Dedifferentiated amniotic fluid mesenchymal stem cell (primary cell): ENCODE data around the gene TEX264.

Experiments
- DNase-seq: peaks from one replicate; pipeline ENCODE4 v3.0.0-alpha.2; 2016; ENCODE audit errors: extremely low spot score

TEX264 gene

DNA sequence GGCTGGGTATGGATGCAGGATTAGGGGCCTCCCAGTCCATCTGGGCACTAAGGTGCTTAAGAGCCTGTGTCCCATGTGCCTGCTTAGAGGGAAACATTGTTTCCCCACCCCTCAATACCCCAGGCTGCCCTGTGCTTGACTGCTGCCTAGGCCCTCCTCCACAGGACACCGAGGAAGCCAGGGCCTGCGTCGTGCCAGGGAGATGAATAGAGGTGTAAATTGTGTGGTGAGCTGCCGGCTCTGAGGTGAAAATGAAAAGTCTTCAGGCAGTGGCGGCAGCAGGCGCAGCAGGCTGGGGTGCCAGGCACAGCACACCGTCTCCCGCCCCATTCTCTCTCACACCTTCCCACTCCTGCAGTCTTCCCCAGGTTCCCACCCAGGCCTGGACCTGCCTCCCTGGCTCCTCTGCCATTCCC lies 21.9 kb downstream of the TEX264 start:
- no peak for DNase-seq

DNA sequence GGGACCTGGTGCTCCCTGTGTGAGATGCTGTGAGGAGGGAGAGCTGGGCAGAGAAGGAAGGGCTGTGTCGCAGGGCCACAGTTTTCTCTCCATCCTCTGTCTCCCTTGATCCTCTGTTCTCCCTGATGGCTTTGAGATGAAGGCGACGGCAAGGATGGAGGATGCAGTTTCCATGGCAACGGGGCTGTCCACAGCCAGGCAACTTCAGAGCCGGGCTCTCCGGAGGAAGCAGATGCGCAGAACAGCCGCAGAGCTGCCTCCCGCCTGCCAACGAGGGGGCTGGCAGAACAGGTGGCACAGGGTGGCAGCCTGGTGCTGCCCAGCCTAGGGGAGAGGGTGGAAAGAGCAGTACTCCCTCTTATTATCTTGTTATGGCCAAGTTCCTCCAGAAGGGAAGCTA lies 25.9 kb downstream of the TEX264 start:
- DNase-seq = no peak

DNA sequence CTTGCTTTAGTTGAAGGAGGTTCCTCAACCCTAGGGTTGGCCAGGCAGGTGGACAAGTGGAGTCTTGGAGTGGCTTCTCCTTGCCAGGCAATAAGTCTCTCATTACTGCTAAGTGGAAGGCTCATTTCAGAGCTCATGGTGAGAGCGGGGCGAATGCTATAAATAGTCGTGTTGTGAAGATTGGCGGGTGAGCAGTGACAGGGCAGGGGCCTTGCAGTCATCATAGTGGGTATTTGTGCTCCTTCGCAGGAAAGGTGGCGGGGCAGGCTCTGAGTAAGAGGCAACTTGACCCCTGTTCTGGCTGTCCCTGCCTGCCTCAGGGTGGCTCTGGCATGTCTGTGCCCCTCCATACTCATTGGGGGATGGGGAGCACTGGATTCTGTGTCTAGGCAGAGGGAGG lies 27.2 kb downstream of the TEX264 start:
- no peak for DNase-seq

GRCh38 chr3:51700403-51700802 lies 29.4 kb downstream of the TEX264 start:
- no peak for DNase-seq

DNA sequence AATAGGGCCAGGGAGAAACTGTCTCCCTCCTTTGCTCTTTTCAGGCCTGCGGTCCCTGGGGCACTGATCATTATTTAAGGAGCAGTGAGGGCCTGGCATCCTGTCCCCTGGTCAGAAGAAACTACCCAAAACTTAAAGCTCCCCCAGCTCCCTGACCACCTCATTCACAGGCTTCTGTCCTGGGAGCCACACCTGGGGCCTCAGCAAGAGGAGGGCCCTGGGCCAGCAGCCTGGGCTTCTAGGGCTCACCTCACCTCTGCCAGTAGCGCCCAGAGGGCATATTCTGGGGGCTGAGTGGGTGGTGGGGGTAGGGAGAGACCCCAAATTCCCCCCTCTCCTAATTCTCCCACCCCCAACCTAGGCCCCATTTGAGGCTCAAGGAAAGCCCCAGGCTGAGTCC lies 31.1 kb downstream of the TEX264 start:
- DNase-seq = no peak

GRCh38 chr3:51703068-51703760 lies 32.2 kb downstream of the TEX264 start:
- DNase-seq = no peak

- DNase-seq = no peak
Measured at GRCh38 chr3:51703761-51704510, 32.9 kb downstream of the TEX264 start.

DNA sequence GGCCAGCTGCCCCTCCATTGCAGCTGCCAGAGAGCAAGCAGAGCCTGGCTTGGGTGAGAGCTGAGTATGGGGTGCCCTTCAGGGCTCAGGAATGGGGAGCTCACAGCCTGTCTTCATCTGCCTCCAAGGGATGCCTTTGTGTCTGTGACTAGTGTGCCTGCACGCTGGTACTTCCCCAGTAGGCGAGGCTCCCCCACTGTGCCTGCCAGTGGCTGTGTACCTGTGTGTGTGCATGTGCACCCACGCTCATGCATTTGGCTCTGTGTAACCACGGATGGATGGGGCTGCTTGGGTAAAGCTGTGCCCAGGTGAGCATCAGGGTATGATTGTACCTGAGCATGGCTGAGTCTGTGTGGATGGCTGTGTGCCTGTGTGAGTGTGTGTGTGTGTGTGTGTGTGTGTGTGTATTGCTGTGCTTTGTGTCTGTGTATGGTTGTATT lies 33.5 kb downstream of the TEX264 start:
- no peak for DNase-seq

DNA sequence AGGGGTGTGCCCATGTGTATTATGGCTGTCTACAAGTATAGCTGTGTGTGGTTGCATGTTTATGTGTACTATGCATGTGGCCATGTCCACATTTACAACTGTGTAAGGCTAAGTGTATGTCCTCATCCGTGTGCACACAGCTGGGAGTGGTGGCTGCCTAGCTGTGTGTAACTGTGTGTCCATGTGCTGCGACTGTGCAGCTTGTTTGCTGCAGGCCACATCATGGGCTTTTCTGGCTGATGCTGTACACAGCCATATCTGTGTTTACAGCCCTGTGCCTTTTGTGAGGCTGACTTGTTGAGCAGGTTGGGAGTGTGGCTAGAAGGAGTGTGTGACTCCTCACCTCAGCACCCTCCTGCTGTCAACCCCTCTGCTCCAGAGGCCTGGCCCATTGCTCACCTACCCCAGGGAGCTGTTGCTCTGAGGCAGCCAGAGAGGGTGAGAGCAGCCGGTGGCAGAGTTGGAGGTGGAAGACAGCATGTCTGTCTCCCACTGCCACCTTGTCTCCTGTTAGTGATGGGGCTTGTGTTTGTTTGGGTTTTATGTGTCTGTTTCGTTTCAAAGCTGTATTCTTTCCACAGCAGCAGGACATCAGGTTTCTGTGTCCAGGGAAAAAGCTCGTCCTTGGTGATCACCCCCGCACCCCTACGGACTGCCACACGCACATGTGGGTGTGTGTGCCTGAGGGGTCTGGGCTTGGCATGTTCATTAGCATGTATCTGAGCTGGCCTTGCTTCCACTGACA lies 34.4 kb downstream of the TEX264 start:
- no peak for DNase-seq

GRCh38 chr3:51706021-51706485 lies 35.0 kb downstream of the TEX264 start:
- DNase-seq = no peak

DNA sequence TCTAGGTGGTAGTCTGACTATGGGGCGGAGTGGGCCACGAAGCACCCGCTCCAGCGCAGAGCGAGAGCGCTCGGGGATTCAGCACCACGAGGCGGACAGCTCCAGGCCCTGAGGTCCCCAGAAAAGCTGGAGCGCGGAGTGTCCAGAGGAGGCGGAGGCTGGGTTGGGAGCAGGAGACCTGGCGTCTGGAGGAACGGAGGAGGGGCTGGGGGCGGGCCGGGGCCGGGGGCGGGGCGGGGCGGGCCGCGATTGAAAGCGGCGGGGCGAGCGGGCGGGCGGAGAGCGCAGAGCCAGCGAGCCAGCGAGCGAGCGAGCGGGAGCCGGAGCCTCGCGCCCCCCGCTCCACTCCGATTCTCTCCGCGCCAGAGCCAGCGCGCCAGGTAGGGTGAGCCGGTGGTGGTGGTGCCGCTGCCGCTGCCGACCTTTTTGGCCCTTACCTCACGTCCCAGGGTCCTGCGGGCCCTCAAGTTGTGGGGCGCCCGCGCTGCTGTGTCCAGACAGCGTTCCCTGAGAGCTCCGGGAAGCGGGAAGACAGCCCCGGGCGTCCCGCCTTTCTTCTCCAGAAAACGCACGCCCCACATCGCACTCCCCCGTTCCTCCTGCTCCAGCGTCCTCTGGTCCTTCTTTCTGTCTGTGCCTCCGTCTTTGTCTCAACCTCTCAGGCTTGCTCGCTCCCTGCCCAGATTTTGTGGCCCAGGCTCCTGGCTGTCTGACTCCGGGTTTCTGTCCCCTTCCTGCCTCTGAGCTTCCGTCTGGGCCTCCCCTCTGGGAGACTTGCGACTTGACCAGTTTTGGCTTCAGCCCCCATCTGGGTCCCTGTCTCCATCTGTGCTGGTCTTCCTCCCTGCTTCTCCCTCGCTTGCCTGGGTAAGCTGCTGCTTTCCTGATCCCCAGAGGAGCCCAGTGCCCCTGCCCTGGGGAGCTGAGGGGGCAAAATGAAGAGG lies 36.0 kb downstream of the TEX264 start, which contains the start of gene GRM2:
Gene GRM2, plus strand, starts transcription at position 281 of the 944 bp plus-strand sequence. CDS start 1,916 bp downstream, outside the sequence.
- DNase-seq = peak; percentile 54

- no peak for DNase-seq
Measured at GRCh38 chr3:51708216-51708845, 37.3 kb downstream of the TEX264 start.

DNA sequence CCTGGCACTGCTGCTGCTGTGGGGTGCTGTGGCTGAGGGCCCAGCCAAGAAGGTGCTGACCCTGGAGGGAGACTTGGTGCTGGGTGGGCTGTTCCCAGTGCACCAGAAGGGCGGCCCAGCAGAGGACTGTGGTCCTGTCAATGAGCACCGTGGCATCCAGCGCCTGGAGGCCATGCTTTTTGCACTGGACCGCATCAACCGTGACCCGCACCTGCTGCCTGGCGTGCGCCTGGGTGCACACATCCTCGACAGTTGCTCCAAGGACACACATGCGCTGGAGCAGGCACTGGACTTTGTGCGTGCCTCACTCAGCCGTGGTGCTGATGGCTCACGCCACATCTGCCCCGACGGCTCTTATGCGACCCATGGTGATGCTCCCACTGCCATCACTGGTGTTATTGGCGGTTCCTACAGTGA lies 38.0 kb downstream of the TEX264 start:
- no peak for DNase-seq

- no peak for DNase-seq
Measured at GRCh38 chr3:51709675-51710074, 38.6 kb downstream of the TEX264 start.

DNA sequence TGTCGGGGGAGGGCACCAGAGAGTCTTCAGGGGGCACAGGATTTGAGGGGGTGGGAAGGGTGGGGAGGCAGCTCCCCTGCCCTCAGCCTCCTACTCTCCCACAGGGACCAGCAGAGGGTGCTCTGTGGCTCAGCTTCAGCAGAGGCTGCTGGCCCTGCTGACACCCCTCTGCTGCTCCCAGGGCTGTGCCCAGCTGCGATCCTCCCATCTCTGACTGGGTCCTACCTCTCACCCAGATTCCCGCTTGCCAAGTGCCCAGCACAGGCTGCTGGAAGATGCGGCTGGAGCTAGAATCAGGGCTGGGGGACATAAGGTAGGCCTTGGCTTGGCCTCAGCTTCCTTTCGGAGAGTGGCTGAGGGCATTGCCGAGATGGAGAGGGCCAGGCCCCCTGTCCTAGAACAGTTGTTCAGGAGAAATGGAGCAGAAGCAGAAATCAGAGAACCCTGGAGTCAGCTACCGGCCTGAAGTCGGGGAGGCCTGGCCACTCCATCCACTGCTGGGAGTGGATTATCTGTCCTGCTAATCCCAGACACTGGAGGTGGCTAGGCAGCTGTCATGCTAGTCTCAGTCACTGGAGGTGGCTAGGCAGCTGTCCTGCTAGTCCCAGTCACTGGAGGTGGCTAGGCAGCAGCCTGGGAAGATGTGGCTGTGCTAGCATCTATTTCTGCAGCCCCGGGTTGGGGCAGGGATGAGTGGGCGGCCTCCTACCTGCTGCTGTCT lies 39.7 kb downstream of the TEX264 start:
- no peak for DNase-seq

GRCh38 chr3:51711352-51712037 lies 40.4 kb downstream of the TEX264 start:
- DNase-seq = no peak

GRCh38 chr3:51712038-51712420 lies 41.0 kb downstream of the TEX264 start:
- DNase-seq = no peak

- DNase-seq = no peak
Measured at GRCh38 chr3:51712511-51712931, 41.5 kb downstream of the TEX264 start.

DNA sequence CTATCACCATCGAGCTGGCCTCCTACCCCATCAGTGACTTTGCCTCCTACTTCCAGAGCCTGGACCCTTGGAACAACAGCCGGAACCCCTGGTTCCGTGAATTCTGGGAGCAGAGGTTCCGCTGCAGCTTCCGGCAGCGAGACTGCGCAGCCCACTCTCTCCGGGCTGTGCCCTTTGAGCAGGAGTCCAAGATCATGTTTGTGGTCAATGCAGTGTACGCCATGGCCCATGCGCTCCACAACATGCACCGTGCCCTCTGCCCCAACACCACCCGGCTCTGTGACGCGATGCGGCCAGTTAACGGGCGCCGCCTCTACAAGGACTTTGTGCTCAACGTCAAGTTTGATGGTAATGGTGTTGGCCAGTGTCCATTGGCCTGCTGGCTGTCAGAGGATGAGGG lies 41.9 kb downstream of the TEX264 start:
- no peak for DNase-seq
